Ishikawa (cell line): Measurements from ENCODE around the gene SLC24A3.

Source experiments
- CEBPB ChIP-seq: IDR thresholded peaks from 2 replicates; pipeline ENCODE4 v1.6.1; 2012
- CREB1 ChIP-seq: IDR thresholded peaks from 2 replicates; pipeline ENCODE4 v1.6.1; 2012; ENCODE audit warnings: low read depth
- EGR1 ChIP-seq: IDR thresholded peaks from 2 replicates; pipeline ENCODE4 v1.6.1; 2012
- EP300 ChIP-seq: IDR thresholded peaks from 2 replicates; pipeline ENCODE4 v1.6.1; 2012; ENCODE audit warnings: borderline replicate concordance
- FOXM1 ChIP-seq: IDR thresholded peaks from 2 replicates; pipeline ENCODE4 v1.6.1; 2012; ENCODE audit warnings: low read depth, borderline replicate concordance
- NFIC ChIP-seq: IDR thresholded peaks from 2 replicates; pipeline ENCODE4 v1.6.1; 2012
- RAD21 ChIP-seq: IDR thresholded peaks from 2 replicates; pipeline ENCODE4 v1.6.1; 2012; ENCODE audit warnings: low read depth
- TAF1 ChIP-seq: IDR thresholded peaks from 2 replicates; pipeline ENCODE4 v1.6.1; 2012; ENCODE audit warnings: low read depth, mild to moderate bottlenecking
- TCF12 ChIP-seq: IDR thresholded peaks from 2 replicates; pipeline ENCODE4 v1.6.1; 2012; ENCODE audit warnings: low read depth
- TEAD4 ChIP-seq: IDR thresholded peaks from 2 replicates; pipeline ENCODE4 v1.6.1; 2012
- YY1 ChIP-seq: IDR thresholded peaks from 2 replicates; pipeline ENCODE4 v1.6.1; 2012; ENCODE audit warnings: low read depth
- ZBTB7A ChIP-seq: IDR thresholded peaks from 2 replicates; pipeline ENCODE4 v1.6.1; 2012; ENCODE audit warnings: low read depth
- TF ChIP-seq, protein P1 (sequence below): IDR thresholded peaks from 2 replicates; pipeline ENCODE4 v1.6.1; 2012
- TF ChIP-seq, protein P2 (sequence below): IDR thresholded peaks from 2 replicates; pipeline ENCODE4 v1.6.1; 2012; ENCODE audit warnings: low read depth, mild to moderate bottlenecking
- TF ChIP-seq, protein P3 (sequence below): IDR thresholded peaks from 2 replicates; pipeline ENCODE4 v1.6.1; 2012

The SLC24A3 gene

DNA sequence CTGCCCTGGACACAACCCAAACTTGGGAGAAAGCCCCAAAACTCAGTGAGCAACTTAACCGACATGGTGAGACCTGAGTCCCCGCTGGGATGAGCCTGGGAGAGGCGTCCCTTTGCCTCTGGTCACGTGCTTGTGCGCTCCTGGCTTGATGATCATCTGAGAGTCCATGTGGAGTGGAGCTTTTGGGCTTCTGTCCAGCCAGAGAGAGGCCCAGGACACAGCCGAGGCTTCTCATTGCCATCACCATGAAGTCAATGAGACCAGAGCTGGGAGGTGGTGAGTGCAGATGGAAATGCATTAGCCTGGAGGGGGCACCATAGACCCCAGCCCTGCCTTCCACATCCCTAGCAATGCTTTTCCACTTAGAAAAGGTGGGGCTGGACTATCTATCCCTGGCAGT, 250.0 kb downstream of the SLC24A3 start:
- TF ChIP-seq TAF1 (no peak), CEBPB (no peak), FOXM1 (no peak), EP300 (no peak), NFIC (no peak), TEAD4 (no peak), RAD21 (no peak), TCF12 (no peak), EGR1 (no peak), CREB1 (no peak), ZBTB7A (no peak), YY1 (no peak)
- TF ChIP-seq, protein P1, sequence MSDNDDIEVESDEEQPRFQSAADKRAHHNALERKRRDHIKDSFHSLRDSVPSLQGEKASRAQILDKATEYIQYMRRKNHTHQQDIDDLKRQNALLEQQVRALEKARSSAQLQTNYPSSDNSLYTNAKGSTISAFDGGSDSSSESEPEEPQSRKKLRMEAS = no peak
- TF ChIP-seq, protein P2, sequence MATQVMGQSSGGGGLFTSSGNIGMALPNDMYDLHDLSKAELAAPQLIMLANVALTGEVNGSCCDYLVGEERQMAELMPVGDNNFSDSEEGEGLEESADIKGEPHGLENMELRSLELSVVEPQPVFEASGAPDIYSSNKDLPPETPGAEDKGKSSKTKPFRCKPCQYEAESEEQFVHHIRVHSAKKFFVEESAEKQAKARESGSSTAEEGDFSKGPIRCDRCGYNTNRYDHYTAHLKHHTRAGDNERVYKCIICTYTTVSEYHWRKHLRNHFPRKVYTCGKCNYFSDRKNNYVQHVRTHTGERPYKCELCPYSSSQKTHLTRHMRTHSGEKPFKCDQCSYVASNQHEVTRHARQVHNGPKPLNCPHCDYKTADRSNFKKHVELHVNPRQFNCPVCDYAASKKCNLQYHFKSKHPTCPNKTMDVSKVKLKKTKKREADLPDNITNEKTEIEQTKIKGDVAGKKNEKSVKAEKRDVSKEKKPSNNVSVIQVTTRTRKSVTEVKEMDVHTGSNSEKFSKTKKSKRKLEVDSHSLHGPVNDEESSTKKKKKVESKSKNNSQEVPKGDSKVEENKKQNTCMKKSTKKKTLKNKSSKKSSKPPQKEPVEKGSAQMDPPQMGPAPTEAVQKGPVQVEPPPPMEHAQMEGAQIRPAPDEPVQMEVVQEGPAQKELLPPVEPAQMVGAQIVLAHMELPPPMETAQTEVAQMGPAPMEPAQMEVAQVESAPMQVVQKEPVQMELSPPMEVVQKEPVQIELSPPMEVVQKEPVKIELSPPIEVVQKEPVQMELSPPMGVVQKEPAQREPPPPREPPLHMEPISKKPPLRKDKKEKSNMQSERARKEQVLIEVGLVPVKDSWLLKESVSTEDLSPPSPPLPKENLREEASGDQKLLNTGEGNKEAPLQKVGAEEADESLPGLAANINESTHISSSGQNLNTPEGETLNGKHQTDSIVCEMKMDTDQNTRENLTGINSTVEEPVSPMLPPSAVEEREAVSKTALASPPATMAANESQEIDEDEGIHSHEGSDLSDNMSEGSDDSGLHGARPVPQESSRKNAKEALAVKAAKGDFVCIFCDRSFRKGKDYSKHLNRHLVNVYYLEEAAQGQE = no peak
- TF ChIP-seq, protein P3, sequence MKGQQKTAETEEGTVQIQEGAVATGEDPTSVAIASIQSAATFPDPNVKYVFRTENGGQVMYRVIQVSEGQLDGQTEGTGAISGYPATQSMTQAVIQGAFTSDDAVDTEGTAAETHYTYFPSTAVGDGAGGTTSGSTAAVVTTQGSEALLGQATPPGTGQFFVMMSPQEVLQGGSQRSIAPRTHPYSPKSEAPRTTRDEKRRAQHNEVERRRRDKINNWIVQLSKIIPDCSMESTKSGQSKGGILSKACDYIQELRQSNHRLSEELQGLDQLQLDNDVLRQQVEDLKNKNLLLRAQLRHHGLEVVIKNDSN = no peak

- TF ChIP-seq EGR1 (no peak), NFIC (no peak)
Measured at GRCh38 chr20:19463597-19463996, 251.2 kb downstream of the SLC24A3 start.

GRCh38 chr20:19465536-19465935, 253.1 kb downstream of the SLC24A3 start:
- TF ChIP-seq CREB1 (no peak), CEBPB (no peak), TAF1 (no peak), ZBTB7A (no peak), EGR1 (no peak), RAD21 (no peak)
- TF ChIP-seq, protein P1 = no peak

DNA sequence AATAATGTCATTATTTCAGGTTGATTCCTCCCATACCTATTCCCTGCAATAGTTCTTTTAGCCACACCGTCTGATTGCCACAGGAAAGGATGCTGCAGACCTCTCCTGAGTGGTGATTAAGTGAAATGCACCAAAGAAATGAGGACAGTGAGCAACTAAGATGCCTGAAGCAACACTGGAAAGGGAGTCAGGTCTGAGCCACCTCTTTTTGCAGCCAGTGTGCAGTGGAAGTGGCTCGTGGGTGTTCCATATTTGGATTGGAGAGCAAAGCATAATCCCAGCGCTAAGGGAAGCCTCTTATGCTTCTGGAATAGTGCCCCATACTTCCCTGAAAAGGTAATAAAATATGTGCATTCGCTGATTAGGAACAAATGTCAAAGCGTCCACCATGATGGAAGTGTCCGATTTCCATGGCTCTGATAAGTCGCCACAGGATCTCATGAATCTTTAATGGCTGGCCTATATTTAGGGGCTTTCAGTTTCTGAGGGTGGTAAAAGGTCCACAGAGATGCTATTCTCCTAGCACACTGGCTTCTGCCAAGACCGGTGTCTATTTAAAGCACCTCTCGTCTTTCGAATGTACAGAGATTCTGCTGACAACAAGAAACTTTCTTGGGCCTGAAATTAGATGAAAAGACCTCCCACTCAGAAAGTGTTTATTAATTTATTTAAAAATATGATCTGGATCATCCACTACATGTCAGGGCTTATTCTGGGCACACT, 253.9 kb downstream of the SLC24A3 start:
- TF ChIP-seq TAF1 = no peak
- no peak for TF ChIP-seq EGR1
- no peak for TF ChIP-seq ZBTB7A
- no peak for TF ChIP-seq CEBPB
- no peak for TF ChIP-seq NFIC
- TF ChIP-seq FOXM1 = no peak
- TF ChIP-seq, protein P1 = no peak
- TF ChIP-seq EP300 = no peak
- no peak for TF ChIP-seq RAD21
- TF ChIP-seq CREB1 = no peak
- no peak for TF ChIP-seq TEAD4
- TF ChIP-seq, protein P3 = no peak
- TF ChIP-seq TCF12 = no peak
- TF ChIP-seq YY1 = no peak
- TF ChIP-seq, protein P2 = no peak

GRCh38 chr20:19473216-19473921, 260.9 kb downstream of the SLC24A3 start:
- TF ChIP-seq EP300 (no peak), TEAD4 (no peak), RAD21 (no peak), YY1 (no peak), EGR1 (no peak), TCF12 (no peak), CREB1 (no peak), FOXM1 (no peak), CEBPB (no peak), TAF1 (no peak), NFIC (no peak)
- TF ChIP-seq, protein P1 = no peak
- TF ChIP-seq, protein P2 = no peak
